22Rv1 (cell line): ENCODE data around the gene SPTSSA.
"Not testable (repeated sequence)": the region's sequence is repeated elsewhere in the genome, so short reads cannot be mapped to it uniquely, and the experiment has no call there.

Experiments
- H3K27ac ChIP-seq: fragments of 450-650 bp; 2 replicates; pipeline ENCODE4 v1.5.1; 2017
- CTCF ChIP-seq: fragments of 450-650 bp; IDR thresholded peaks from 2 replicates; pipeline ENCODE4 v1.5.1; 2017; ENCODE audit warnings: mild to moderate bottlenecking
- ZFX ChIP-seq: fragments of 450-650 bp; IDR thresholded peaks from 2 replicates; pipeline ENCODE4 v1.6.1; 2017; ENCODE audit warnings: antibody characterized with exemption, borderline replicate concordance

SPTSSA gene

GRCh38 chr14:34462132-34462893 lies at the start of gene SPTSSA:
Gene SPTSSA, minus strand, starts transcription at chr14:34462240. Its CDS starts 33 bp downstream, at chr14:34462207.
- peak within 1 kb of the TSS; percentile 78 for H3K27ac ChIP-seq
- TF ChIP-seq CTCF = no peak
- TF ChIP-seq ZFX = no peak

GRCh38 chr14:34507884-34508283 lies 45.8 kb upstream of the SPTSSA start:
- H3K27ac ChIP-seq = no peak overlapping the region
- TF ChIP-seq CTCF (no peak), ZFX (no peak)

DNA sequence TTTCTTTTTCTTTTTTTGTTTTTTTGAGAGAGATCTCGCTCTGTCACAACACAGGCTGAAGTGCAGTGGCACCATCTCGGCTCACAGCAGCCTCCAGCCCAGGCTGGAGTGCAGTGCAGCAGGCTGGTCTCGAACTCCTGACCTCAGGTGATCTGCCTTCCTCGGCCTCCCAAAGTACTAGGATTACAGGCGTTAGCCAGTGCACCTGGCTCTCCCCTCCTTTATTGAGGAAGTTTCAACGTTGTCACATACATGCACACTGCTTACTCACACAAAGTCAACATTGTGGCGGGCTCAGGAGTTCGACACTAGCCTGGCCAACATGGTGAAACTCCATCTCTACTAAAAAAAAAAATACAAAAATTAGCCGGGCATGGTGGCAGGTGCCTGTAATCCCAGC lies 45.4 kb upstream of the SPTSSA start:
- TF ChIP-seq ZFX (no peak), CTCF (no peak)
- no peak overlapping the region for H3K27ac ChIP-seq

- H3K27ac ChIP-seq = not testable (repeated sequence)
Measured at GRCh38 chr14:34505124-34505491, 43.1 kb upstream of the SPTSSA start.

- H3K27ac ChIP-seq = not testable (repeated sequence)
Measured at GRCh38 chr14:34504027-34504426, 42.0 kb upstream of the SPTSSA start.

- H3K27ac ChIP-seq = no peak overlapping the region
- TF ChIP-seq CTCF = no peak
- no peak for TF ChIP-seq ZFX
Measured at GRCh38 chr14:34502545-34503225, 40.6 kb upstream of the SPTSSA start.

GRCh38 chr14:34502001-34502400 lies 40.0 kb upstream of the SPTSSA start:
- H3K27ac ChIP-seq = no peak overlapping the region
- no peak for TF ChIP-seq ZFX
- TF ChIP-seq CTCF = no peak

- no peak overlapping the region for H3K27ac ChIP-seq
- TF ChIP-seq ZFX (no peak), CTCF (no peak)
Measured at GRCh38 chr14:34501004-34501580, 39.1 kb upstream of the SPTSSA start.
